ENCODE measurements around the gene LINC01488.

Gene LINC01488

GRCh38 chr11:69484427-69485259, 3.2 kb downstream of the LINC01488 start (continued):
- TF ChIP-seq PRDM2 (tag by site-specific recombination; IDR thresholded peaks at IDR 0.05; ENCODE audit: borderline replicate concordance) (no peak), SETDB1 (IDR thresholded peaks at IDR 0.05; ENCODE audit: insufficient read length, low read length) (no peak), OVOL3 (tag by site-specific recombination; IDR thresholded peaks at IDR 0.05) (no peak), KLF9 (tag by site-specific recombination; IDR thresholded peaks at IDR 0.05; ENCODE audit: low read depth) (no peak)

- Histone ChIP-seq H3K36me3 (ENCODE audit: control insufficient read depth in 2 of 2, insufficient read depth in 1 of 2, low read length in 2 of 2) (no peaks in the 10 kb centered on the region), H3K9me3 (ENCODE audit: control insufficient read depth, insufficient read depth, low read depth, low read length) (no peaks in the 10 kb centered on the region), H3K4me1 (ENCODE audit: control insufficient read depth, insufficient read depth, low read length) (no peaks in the 10 kb centered on the region), H3K4me3 (ENCODE audit: low read depth, low read length) (no peak overlapping the region), H3K27ac (ENCODE audit: extremely low read depth, low read depth, low read length) (no peak overlapping the region)
- CTCF ChIA-PET = interaction anchor here (0.6 to 0.7 kb wide), 2 partner anchors 18 to 358 kb away, joined by 3 to 6 read pairs; no protein-coding TSS in a partner anchor
- TF ChIP-seq ZNF404 (tag by site-specific recombination; IDR thresholded peaks at IDR 0.05) = no peak
- POLR2A ChIA-PET = no interaction called here
These were observed 4.0 kb downstream of the LINC01488 start for GRCh38 chr11:69485337-69486041.

GRCh38 chr11:69486056-69486772, 4.8 kb downstream of the LINC01488 start:
- Histone ChIP-seq H3K9me3 (ENCODE audit: control insufficient read depth, insufficient read depth, low read depth, low read length) (no peaks in the 10 kb centered on the region), H3K4me1 (ENCODE audit: control insufficient read depth, insufficient read depth, low read length) (no peaks in the 10 kb centered on the region), H3K36me3 (ENCODE audit: control insufficient read depth in 2 of 2, insufficient read depth in 1 of 2, low read length in 2 of 2) (no peaks in the 10 kb centered on the region), H3K27ac (ENCODE audit: extremely low read depth, low read depth, low read length) (no peak overlapping the region), H3K4me3 (ENCODE audit: low read depth, low read length) (no peak overlapping the region)
- ChIA-PET CTCF (interaction anchor here (0.7 kb wide), 1 partner anchor 18 kb away, joined by 6 read pairs; no protein-coding TSS in a partner anchor), POLR2A (no interaction called here)
- TF ChIP-seq ZNF510 (tag by site-specific recombination; IDR thresholded peaks at IDR 0.05; ENCODE audit: insufficient replicate concordance) (no peak), ZNF114 (tag by site-specific recombination; IDR thresholded peaks at IDR 0.05) (no peak), ZBTB17 (tag by site-specific recombination; IDR thresholded peaks at IDR 0.05) (no peak), ZNF138 (tag by site-specific recombination; IDR thresholded peaks at IDR 0.05; ENCODE audit: borderline replicate concordance) (no peak), SP2 (tag by site-specific recombination; IDR thresholded peaks at IDR 0.05) (no peak), BCL11A (tag by site-specific recombination; IDR thresholded peaks at IDR 0.05; ENCODE audit: low read depth) (no peak), SP3 (tag by site-specific recombination; IDR thresholded peaks at IDR 0.05) (no peak), ZNF449 (tag by site-specific recombination; IDR thresholded peaks at IDR 0.05) (no peak), ZSCAN4 (tag by site-specific recombination; IDR thresholded peaks at IDR 0.05) (no peak), ZNF146 (tag by site-specific recombination; IDR thresholded peaks at IDR 0.05) (no peak), ZFHX2 (tag by site-specific recombination; conservative IDR thresholded peaks at IDR 0.05) (no peak), ZNF76 (tag by site-specific recombination; IDR thresholded peaks at IDR 0.05; ENCODE audit: borderline replicate concordance, low read depth) (no peak), ZNF785 (tag by site-specific recombination; IDR thresholded peaks at IDR 0.05) (no peak), HIC1 (tag by site-specific recombination; IDR thresholded peaks at IDR 0.05) (no peak)
